GM23338 (cell line): ENCODE measurements around the gene ERICH3.

Source experiments
- CREB1 ChIP-seq: fragments of 250-450 bp; sonication (Bioruptor Pico); IDR thresholded peaks from 2 replicates; pipeline ENCODE4 v1.5.0; 2020; ENCODE audit warnings: low read depth, mild to moderate bottlenecking, moderate library complexity
- CTCF ChIP-seq, 2 experiments: fragments of 200-600 bp in 1 of 2; sonication (generic) in 1 of 2; conservative IDR thresholded peaks; 2 replicates each; pipeline versions ENCODE4 v1.5.1 to v1.6.1; 2016 to 2017; ENCODE audit warnings: antibody characterized with exemption in 2 of 2, low read depth in 2 of 2, mild to moderate bottlenecking in 2 of 2, moderate library complexity in 1 of 2
- EZH2 ChIP-seq: fragments of 200-600 bp; sonication (generic); IDR thresholded peaks from one replicate; pipeline ENCODE4 v1.8.0; 2017; ENCODE audit warnings: antibody characterized with exemption, mild to moderate bottlenecking, low read depth; ENCODE audit not compliant: unreplicated experiment

- TF ChIP-seq CTCF (conservative IDR thresholded peaks at IDR 0.05; ENCODE audit: low read depth in 2 of 2) (no peak), EZH2 (no peak), CREB1 (CRISPR knock-in tag) (no peak)
These were observed 32.4 kb downstream of the ERICH3 start for GRCh38 chr1:74641161-74641560.
